ENCODE measurements around the gene CIPC. TPM values are rescaled to one million over a fixed set of nuclear protein-coding genes. Genes with fewer than 3 reads are reported as not detected.

The CIPC gene
- total and polyA plus RNA-seq, 9 of the 15 experiments (the other 6 are each of a cell fraction or from before 2014, with no cell fraction given) = 5.0 to 16.9 (median 10.7) TPM

DNA sequence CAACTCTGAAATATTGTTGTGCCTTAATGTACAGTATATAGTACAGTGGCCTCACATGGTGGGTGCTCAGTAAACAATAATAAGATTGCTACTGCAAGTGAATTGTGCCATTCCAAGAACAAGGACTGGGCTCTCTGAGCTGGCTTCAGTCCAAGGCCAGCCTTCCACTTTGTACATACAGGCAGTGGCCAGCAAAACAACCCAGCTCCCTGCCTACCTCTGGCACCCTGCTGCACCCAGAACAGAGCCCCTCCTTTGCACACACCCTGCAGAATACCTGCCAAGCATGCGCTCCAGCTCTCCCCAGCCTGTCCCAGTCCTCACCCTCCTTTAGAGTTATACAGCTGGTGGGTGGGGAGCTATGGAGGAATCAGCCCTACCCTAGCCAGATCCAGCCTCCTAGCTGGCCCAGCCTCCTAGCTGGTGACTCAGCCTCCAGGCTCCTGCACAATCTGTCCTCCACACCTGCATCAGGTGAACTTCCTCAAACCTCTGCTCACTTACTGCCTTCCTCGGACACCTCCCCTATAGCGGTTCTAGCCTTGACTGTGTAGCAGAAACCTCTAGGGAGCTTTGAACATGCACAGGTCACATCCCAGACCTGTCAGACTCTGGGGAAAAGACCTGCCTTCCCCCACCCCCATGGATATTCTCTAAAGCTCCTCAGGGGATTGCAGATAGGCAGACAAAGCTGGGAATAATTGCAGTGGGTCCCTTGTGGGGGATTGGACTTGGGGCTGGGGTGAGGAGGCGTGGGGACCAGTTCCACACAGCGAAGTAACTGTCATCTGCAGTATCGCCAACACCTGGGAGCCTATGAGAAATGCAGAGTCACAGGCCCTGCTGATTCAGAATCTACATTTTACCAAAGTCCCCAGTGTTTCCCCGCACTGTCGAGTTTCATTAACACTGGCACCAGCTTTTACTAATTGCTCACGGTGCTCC is 25.6 kb downstream of the CIPC start:
- 4% methylated on average over 7 of the region's 9 CpGs for WGBS (ENCODE audit: insufficient coverage, low coverage, missing lambda C conversion rate)
- H3K36me3 ChIP-seq (ENCODE audit: control insufficient read depth, insufficient read depth, low read length) = no peaks in the 10 kb centered on the region
- no peaks in the 10 kb centered on the region for H4K20me1 ChIP-seq (replicated peaks; ENCODE audit: control insufficient read depth, insufficient read depth, low read length)
- H3K9ac ChIP-seq (ENCODE audit: insufficient read depth in 1 of 2, low read depth in 2 of 2, low read length in 2 of 2) = no peak overlapping the region
- in situ Hi-C loops (cut with MboI) (no loop called here), intact Hi-C loops (cut with micrococcal nuclease) (no loop called here)
- H3K79me2 ChIP-seq (ENCODE audit: control insufficient read depth, insufficient read depth, low read length) = no peaks in the 10 kb centered on the region
- DNase-seq (ENCODE audit: extremely low read depth in 1 of 4, low spot score in 3 of 4) (peak in 1 of 4 experiments; percentile 30), FAIRE-seq (no peak), ATAC-seq (peak; percentile 69)
- ChIA-PET POLR2A (interaction anchor here (0.6 to 1.1 kb wide), 3 partner anchors 11 to 385 kb away, joined by 3 read pairs; no protein-coding TSS in a partner anchor), CTCF (ENCODE audit: low intra/inter-chr PET ratio) (no interaction called here)
- no peak overlapping the region for H3K27ac ChIP-seq (ENCODE audit: extremely low read depth, low read depth, low read length)
- peaks cover 0 to 17% of the 10 kb centered on the region in 2 experiments; a peak in 2 of 5 replicates for H3K27me3 ChIP-seq (ENCODE audit: control insufficient read depth in 2 of 2, insufficient read depth in 2 of 2, low read length in 2 of 2)
- H2AFZ ChIP-seq (ENCODE audit: low read depth, low read length) = no peak overlapping the region
- no peaks in the 10 kb centered on the region for H3K9me3 ChIP-seq (replicated peaks; ENCODE audit: control insufficient read depth, insufficient read depth, low read depth, low read length)
- 0 out of 2 replicates have a peak, but pooled peaks have one; percentile 21 for TF ChIP-seq TCF3 (CRISPR knock-in tag; IDR thresholded peaks at IDR 0.05)
- TF ChIP-seq ZEB2 (IDR thresholded peaks at IDR 0.05) = 0 out of 2 replicates have a peak, but pooled peaks have one; percentile 42
- peak in 1 of 2 experiments; percentile 30; a peak in 1 of 4 replicates for TF ChIP-seq NRF1 (conservative IDR thresholded peaks at IDR 0.05 in 1 of 2, IDR thresholded peaks at IDR 0.05 in 1 of 2)
- 0 out of 2 replicates have a peak, but pooled peaks have one; percentile 8 for TF ChIP-seq JUND (IDR thresholded peaks at IDR 0.05; ENCODE audit: borderline replicate concordance, low read depth, low read length)
- no peak for TF ChIP-seq JUND (tag; IDR thresholded peaks at IDR 0.05; ENCODE audit: borderline replicate concordance, low read depth, low read length)
- peak; percentile 23; the same call in 1 of the 2 replicates for TF ChIP-seq ARID1B (IDR thresholded peaks at IDR 0.05)
- no peak for TF ChIP-seq CBX3 (IDR thresholded peaks at IDR 0.05; ENCODE audit: borderline replicate concordance in 1 of 2, low read length in 2 of 2)
- no peak for TF ChIP-seq MTA2 (IDR thresholded peaks at IDR 0.05; ENCODE audit: low read depth)
- TF ChIP-seq, protein P1, sequence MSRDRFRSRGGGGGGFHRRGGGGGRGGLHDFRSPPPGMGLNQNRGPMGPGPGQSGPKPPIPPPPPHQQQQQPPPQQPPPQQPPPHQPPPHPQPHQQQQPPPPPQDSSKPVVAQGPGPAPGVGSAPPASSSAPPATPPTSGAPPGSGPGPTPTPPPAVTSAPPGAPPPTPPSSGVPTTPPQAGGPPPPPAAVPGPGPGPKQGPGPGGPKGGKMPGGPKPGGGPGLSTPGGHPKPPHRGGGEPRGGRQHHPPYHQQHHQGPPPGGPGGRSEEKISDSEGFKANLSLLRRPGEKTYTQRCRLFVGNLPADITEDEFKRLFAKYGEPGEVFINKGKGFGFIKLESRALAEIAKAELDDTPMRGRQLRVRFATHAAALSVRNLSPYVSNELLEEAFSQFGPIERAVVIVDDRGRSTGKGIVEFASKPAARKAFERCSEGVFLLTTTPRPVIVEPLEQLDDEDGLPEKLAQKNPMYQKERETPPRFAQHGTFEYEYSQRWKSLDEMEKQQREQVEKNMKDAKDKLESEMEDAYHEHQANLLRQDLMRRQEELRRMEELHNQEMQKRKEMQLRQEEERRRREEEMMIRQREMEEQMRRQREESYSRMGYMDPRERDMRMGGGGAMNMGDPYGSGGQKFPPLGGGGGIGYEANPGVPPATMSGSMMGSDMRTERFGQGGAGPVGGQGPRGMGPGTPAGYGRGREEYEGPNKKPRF (IDR thresholded peaks at IDR 0.05; ENCODE audit: low read depth, low read length) = no peak
- 0 out of 2 replicates have a peak, but pooled peaks have one; percentile 4 for TF ChIP-seq CBFA2T3 (IDR thresholded peaks at IDR 0.05)
- no peak for TF ChIP-seq TEAD4 (IDR thresholded peaks at IDR 0.05; ENCODE audit: low read length)
- TF ChIP-seq TEAD4 (CRISPR knock-in tag; IDR thresholded peaks at IDR 0.05; ENCODE audit: borderline replicate concordance) = no peak
- TF ChIP-seq, protein P2, sequence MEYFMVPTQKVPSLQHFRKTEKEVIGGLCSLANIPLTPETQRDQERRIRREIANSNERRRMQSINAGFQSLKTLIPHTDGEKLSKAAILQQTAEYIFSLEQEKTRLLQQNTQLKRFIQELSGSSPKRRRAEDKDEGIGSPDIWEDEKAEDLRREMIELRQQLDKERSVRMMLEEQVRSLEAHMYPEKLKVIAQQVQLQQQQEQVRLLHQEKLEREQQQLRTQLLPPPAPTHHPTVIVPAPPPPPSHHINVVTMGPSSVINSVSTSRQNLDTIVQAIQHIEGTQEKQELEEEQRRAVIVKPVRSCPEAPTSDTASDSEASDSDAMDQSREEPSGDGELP (CRISPR knock-in tag; IDR thresholded peaks at IDR 0.05; ENCODE audit: borderline replicate concordance) = peak; percentile 20; the same call in 1 of the 2 replicates
- TF ChIP-seq NFIC (IDR thresholded peaks at IDR 0.05) = peak; percentile 52
- TF ChIP-seq RBFOX2 (IDR thresholded peaks at IDR 0.05; ENCODE audit: low read depth, low read length) = no peak
- peaks cover 0 to 22% of the 10 kb centered on the region in 2 experiments; a peak in 4 of 5 replicates for H3K4me1 ChIP-seq (replicated peaks in 1 of 2; ENCODE audit: control insufficient read depth in 2 of 2, insufficient read depth in 2 of 2, low read length in 2 of 2)
- H3K9me1 ChIP-seq (ENCODE audit: control insufficient read depth, insufficient read depth, low read length) = no peaks in the 10 kb centered on the region
- BruUV-seq (replicated peaks) = no TSS peak
- H3K4me2 ChIP-seq (ENCODE audit: insufficient read depth, low read length) = no peak overlapping the region
- H3K4me3 ChIP-seq = no peak overlapping the region
